GM12801 (cell line): ENCODE data around the gene CIT.

Experiments used
- CTCF ChIP-seq: IDR thresholded peaks from one replicate; pipeline ENCODE4 v1.5.1; 2011; ENCODE audit warnings: control low read depth; ENCODE audit not compliant: insufficient read length; ENCODE audit errors: extremely low read depth

Gene CIT

GRCh38 chr12:119710374-119710964 lies 166.7 kb downstream of the CIT start:
- TF ChIP-seq CTCF, result no peak

GRCh38 chr12:119705182-119705581 lies 171.9 kb downstream of the CIT start:
- TF ChIP-seq CTCF, result no peak

GRCh38 chr12:119704065-119704747 lies 172.9 kb downstream of the CIT start:
- no peak for TF ChIP-seq CTCF

- no peak for TF ChIP-seq CTCF
Observed at GRCh38 chr12:119700078-119700477, 177.0 kb downstream of the CIT start.

GRCh38 chr12:119699199-119699760 lies 177.8 kb downstream of the CIT start:
- no peak for TF ChIP-seq CTCF

GRCh38 chr12:119696943-119697342 lies 180.2 kb downstream of the CIT start:
- no peak for TF ChIP-seq CTCF

- TF ChIP-seq CTCF, result no peak
Observed at GRCh38 chr12:119695034-119695433, 182.1 kb downstream of the CIT start.
